NCI-H2107 treated with DMSO at 0.1 percent for 48 hours (cell line): ENCODE results near the gene ZBTB7B.

ENCODE experiments used
- DNase-seq: peaks from one replicate; lab custom pipeline; 2025; ENCODE audit not compliant: unreplicated experiment; lab: John Stamatoyannopoulos, UW

The ZBTB7B gene

DNA sequence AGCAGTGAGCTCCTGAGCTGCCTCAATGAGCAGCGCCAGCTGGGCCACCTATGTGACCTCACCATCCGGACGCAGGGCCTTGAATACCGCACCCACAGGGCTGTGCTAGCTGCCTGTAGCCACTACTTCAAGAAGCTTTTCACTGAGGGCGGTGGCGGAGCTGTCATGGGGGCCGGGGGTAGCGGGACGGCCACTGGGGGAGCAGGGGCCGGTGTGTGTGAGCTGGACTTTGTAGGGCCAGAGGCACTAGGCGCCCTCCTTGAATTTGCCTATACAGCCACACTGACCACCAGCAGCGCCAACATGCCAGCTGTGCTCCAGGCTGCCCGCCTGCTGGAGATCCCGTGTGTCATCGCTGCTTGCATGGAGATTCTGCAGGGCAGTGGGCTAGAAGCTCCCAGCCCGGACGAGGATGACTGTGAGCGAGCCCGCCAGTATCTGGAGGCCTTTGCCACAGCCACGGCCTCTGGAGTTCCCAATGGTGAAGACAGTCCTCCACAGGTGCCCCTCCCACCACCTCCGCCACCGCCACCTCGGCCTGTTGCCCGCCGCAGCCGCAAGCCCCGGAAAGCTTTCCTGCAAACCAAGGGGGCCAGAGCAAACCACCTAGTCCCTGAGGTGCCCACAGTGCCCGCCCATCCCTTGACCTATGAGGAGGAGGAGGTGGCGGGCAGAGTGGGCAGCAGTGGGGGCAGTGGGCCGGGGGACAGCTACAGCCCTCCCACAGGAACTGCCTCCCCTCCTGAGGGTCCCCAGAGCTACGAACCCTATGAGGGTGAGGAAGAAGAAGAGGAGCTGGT is 12.3 kb downstream of the ZBTB7B start:
- DNase-seq, result no peak

DNA sequence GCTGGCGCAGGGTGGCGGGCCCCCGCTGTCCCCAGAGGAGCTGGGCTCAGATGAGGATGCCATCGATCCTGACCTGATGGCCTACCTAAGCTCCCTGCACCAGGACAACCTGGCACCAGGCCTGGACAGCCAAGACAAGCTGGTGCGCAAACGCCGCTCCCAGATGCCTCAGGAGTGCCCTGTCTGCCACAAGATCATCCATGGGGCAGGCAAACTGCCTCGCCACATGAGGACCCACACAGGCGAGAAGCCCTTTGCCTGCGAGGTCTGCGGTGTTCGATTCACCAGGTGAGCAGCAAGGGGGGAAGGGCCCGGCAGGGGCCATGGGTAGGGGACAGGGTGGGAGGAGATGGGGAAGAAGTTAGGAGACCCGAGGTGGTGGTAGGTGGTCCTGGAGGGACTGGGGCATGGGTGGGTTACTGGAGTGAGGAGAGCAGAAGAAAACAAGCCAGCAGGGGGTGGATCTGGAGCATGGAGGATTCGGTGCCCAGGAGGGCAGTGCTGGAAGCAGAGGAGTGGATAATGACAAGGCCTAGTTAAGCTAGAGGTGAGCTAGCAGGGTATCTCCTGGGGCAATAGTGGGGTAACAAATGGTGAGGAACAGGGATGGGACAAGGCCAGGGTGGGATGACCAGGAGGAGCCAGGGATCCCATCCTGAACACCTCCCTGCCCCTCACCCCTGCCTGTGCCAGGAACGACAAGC is 13.1 kb downstream of the ZBTB7B start:
- no peak for DNase-seq

DNA sequence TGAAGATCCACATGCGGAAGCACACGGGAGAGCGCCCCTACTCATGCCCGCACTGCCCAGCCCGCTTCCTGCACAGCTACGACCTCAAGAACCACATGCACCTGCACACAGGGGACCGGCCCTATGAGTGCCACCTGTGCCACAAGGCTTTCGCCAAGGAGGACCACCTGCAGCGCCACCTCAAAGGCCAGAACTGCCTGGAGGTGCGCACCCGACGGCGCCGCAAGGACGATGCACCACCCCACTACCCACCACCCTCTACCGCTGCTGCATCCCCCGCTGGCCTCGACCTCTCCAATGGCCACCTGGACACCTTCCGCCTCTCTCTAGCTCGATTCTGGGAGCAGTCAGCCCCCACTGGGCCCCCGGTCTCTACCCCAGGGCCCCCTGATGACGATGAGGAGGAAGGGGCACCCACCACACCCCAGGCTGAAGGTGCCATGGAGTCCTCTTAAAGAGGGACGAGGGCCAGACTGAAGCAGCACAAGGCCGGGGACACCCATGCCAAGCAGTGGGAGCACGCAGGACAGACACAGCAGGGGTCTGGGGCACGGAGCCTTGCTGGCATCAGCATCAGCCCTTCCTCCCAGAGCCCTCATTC is 13.7 kb downstream of the ZBTB7B start:
- DNase-seq, result no peak

DNA sequence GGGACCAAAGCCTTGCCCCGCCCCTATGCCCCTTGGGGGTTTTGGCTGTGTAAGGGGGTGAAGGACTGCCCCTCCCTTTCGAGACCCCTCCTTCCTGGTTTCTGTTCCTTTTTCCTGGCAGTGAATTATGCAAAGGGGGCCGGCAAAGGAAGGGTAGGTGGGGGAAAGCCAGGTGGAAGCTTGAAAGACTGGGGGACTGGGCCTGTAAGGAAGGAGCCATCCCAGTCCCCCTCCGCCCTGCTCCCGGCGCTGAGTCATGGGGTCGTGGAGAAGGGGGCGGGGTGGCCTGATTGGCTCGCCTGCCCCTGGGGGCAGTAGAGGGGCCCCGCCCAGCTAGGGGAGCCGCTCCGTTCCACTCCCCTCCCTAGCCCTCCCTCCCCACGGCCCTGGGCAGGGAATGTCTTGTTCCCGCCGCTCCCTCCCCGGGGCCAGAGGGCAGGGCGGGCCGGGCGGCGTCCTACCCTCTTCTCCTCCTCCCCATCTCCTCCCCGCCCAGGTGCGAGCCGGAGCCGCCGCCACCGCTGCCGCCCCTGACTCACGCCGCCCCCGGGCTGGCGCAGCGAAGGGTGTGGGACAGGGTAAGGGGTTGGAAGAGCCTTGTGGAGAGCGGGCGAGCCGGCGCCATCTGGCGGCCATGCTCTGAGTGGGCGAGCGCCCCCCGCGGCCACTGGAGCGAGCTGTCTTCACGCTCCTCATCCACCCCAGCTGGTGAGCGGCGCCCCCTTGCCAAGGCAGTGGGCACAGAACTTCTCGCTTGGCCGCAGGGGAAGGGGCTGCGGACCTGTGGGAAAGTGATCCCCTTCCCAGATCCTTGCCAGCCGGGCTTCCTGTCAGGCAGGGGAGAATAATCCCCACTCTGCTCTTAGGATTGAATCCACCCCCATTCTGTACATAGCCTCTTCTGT is 14.7 kb downstream of the ZBTB7B start:
- DNase-seq, result peak; percentile 59

DNA sequence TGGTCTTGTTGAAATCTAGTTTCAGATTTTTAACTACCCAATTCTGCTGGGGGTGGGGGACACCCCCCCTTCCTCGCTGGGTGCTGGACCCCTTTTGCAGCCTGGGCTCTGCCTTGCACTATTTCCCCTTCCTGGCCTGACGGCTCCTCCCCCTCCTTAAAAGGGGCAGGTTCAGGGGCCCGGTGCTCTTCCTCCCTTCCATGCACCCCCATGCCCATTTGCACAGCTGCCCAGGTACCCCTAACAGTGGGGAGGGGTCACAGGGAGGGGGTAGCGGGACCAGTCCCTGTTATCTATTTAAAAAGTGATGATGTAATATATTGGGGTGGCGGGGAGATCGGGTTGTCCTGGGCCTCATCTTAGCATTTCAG is 15.3 kb downstream of the ZBTB7B start:
- no peak for DNase-seq

DNA sequence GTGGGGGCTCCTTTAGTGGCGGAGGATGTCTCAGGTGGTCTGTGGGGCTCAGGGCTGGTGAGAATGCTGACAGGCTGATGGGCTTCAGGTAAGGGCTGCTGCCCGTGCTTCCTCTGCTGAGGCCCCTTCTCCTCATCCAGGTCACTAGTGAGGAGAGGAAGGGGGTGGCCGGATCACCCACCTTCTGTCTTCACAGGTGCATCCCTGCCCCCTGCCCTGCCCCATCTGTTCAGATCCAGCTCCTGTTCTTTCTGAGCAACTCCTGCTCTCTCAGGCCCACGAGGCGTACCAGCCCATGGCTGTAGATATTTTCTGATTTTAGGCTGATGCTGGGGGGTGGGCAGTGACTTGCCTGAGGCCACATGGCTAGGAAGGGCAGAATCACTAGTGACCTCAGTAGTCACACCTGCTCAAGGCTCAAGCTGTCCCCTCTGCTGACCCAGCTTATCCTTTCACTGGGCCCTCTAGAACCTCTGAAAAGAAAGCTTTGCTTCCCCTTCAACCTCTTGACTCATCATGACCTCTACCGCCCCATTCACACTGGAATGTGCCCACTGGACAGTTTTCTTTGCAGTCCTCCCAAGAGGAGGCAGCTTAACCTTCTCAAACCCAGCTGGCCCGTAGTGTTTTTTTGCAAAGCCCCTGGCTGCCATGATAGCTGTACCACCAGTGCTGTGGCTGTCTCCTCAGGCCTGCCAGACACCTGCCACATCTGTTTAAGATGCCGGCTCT is 16.2 kb downstream of the ZBTB7B start:
- no peak for DNase-seq

DNA sequence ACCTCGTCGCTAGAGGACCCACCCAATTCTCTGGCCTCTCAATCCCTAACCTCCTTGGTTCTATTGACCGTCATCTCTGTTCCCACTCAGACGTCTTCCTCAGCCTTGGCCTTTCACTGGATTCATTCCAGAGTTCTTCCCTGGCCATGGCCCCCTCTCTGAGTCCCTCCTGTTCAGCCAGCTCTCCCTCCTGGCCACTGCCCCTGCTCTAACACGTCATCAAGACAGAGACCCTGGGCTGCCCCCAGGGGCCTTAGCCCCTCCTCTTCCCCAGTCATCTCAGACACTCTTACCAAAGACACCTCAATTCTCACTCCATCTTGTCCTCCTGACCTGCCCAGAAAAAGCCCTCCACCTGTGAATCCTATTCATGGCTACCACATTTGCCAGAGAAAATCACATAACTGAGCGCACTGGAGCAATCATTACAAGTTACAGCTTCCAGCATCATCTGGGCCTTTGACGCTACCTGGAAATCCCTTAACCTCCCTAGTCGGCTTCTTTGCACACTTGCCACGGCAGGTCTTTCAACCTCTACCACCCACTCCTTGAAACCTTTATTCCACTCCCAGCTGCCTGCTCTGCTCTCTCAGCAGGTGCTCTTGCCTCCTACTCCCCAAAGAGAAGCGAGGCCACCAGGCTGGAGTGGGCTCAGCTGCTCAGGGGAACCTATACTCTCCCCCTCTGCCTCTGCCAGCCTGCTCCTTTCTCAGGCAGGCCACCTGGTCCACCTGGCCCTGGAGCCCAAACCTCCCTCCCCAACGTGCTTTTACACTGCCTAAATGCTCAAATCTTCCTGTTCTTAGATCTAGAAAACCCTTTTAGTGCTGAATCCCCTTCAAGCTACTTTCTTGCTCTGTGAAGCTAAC is 17.0 kb downstream of the ZBTB7B start:
- peak; percentile 64 for DNase-seq

DNA sequence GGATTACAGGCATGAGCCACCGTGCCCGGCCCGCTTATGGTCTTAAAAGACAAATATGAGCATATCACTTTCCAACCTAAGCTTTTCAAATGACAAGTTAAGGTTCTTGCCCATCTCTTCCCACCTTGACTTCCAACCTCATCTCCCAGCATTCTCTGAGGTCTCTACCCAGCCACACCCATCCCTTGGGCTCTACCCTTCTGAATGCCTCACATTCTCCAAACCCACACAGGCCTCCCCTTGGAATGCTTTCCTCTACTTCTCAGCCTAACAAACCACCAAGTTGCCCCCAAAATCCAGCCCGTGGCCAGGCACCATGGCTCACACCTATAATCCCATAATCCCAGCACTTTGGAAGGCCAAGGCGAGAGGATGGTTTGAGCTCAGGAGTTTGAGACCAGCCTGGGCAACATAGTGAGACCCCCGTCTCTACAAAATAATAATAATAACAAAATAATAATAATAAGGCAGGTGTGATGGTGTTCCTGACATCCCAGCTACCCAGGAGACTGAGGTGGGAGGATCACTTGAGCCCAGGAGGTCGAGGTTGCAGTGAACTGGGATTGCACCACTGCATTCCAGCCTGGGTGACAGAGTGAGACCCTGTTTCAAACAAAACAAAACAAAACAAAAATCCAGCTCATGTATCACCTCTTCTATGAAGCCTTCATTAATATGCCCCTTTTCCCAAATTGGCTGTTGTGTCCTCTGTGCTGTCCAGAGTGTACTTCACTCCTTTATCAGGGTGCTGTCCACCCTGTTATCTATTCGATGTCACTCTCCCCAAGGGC is 19.7 kb downstream of the ZBTB7B start:
- DNase-seq, result no peak

DNA sequence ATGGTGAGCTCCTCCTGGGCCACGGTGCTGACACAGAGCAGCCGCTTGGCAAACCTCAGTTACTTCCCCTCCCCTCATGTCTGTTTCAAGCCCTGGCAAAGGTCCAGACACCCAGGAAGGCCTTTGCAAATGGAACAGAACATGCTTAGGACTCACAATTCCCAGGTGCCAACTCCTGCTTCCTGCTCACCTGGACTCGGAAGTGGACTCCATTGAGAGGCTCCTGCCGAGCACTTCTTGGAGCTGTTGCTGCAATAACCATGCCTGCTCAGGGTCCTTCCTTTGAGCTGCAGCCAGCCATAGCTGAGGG is 20.3 kb downstream of the ZBTB7B start:
- peak; percentile 35 for DNase-seq

DNA sequence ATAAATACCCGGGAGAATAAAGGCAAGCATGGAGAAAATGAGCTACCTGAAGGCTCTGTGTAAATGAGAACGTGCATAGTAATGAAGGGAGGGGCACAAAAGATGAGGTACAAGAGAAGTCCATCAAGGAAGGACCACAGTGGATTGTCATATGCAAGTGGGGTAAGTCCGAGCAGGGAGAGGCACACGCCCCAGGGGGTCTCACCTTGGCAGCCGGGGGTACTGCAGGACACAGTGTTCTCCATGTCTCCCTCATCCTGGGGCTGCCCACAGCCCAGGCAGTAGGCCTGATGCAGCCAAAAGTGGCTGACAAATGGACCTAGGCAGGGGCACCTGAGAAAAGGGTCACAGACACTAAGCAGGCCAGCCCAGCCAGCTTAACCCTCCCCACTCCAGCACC is 21.0 kb downstream of the ZBTB7B start:
- no peak for DNase-seq

DNA sequence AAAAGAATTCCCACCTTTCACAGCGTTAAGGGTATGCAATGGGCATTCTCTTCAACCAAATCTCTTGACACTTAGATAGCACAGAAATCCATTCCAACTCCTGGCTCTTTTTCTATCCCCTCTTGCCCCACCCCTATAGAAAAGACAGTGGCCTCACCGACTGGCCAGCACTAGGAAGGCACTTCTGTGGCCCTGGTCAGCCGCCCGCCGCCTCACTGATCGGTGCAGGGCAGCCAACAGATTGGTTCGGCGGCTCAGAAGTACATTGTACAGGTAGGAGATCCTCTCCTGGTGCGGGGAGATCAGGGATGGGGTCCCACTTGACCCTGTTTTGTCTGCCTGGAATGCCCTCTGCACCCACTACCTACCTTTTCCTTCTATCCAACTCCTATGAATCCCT is 21.7 kb downstream of the ZBTB7B start:
- DNase-seq, result no peak

DNA sequence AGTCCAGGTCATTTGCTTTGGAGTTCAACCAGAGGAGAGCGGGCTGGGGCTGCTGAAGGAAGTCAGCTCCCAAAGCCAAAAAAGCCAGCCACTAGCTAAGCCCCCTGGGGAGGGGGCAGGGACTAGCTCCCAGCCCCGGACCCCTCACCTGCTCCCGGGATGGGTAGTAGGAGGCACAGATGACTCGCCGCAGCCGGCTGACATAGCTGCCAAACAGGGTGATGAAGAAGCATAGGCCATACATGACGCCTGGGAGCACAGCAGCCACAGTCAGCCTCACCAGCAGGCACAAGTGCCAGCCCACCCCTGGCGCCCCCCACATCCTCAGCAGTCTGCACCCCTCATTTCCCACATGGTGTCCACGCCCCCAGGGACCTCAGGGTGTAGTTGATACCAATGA is 23.6 kb downstream of the ZBTB7B start:
- no peak for DNase-seq

DNA sequence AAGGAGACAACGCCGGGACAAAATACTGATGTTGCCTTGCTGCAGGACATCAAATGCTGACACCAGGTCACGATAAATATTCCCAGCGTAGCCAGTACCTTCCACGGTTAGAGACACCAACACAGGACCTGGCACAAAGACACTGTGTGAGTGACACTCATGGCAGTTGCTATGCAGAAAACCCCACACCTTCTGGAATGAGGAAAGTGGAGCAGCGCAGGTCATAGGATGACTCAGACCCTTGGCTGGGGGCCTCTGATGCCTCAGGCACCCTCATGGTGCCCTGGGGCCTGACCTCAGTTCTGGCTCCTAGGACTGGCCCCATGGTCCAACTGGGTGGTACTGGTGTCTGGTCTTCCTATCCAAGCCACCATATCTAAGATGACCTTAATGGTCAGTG is 24.0 kb downstream of the ZBTB7B start:
- DNase-seq, result no peak

DNA sequence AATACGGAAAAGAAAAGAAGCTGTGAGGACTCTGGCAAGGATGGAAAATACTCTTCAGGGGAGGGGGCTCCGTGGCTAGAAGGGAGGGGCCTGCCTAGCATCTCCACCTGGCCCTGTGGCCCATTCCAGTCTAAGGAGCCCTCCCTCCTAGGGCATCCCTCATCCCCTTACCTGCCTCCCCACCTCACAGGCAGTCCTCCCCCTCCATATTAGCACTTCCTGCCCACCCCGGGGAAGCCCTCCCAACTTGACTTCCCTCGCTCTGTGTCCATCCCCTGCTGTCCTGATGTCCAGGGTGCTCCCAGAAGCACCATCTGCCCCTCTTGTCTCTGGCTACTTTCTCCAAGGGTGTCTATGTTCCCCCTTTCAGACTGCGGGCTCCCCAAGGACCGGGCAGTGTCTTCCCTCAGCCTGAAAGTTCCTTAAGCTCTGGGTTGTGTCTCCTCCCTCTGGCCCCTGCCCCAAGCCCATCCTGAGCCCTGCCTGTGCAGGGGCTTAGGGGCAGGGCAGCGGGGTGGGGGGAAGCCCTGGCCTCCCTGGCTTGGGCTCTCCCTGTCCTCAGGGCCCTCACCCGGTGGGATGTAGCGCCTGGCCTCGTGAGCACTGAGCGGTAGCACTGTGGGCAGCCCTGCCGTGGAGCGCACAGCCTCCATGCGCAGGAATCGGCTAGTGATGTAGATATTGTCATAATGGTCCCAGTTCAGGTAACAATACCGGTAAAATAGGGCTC is 27.1 kb downstream of the ZBTB7B start:
- no peak for DNase-seq

DNA sequence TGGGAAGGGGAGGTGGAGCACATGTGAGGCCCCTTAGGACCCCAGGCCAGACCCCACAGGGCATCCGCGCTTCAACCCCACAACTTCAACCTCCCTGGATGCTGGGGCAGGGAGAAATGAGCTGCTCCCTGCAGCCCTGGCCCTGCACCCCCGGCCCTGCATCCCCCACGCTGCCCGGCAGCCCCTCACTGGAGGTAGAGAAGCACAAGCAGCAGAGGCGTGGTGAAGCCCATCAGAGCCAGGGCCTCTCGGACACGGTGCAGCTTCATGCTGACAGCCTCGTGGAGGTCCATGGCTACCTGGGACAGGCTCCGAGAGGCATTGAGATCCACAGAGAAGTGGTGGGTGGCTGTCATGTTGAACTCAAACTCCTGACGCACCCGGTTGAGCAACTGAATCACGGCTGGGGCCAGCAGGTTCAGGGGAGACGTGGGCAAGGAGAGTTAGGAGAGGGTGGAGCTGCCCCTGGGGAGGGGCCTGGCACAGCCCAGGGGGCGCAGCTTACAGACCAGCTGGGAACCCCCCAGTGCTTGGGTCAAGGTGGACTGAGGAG is 27.7 kb downstream of the ZBTB7B start:
- DNase-seq, result no peak

DNA sequence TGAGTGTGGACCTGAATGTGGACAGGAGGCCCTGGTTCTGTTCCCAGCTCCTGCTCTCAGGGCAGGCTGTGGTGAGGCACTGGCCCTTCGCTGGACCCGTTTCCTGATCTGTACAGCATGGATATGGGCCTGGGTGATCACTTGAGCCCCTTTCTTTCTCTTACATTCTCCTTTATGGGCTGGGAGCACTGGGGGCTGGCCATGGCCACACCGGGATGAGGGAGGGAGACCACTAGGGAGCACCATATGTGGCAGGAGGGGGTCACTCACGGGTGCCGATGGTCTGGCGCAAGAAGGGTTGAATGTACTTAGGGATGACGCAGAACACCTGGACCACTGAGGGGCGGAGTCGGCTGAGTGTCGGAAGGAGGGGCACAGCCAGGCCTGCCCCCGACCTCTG is 28.3 kb downstream of the ZBTB7B start:
- DNase-seq, result no peak

DNA sequence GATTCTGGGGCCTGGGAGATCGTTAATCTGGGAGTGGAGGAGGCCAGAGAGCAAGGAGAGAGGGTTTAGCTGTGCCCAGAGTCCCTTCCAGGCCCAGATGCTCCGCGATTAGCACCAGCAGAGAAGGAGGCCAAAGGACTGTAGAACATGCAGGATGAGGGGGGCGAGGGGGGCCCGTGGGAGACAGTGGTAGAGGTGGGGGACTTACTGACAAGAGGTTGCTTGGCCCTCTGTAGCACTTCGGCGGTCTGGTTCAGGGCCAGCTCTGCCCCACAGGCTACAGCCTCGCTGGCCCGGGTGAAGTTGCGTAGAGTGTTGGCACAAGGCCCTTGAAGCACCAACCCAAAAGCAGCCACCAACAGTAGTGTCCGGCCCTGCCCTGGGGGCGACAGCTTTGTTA is 30.3 kb downstream of the ZBTB7B start:
- DNase-seq, result no peak

DNA sequence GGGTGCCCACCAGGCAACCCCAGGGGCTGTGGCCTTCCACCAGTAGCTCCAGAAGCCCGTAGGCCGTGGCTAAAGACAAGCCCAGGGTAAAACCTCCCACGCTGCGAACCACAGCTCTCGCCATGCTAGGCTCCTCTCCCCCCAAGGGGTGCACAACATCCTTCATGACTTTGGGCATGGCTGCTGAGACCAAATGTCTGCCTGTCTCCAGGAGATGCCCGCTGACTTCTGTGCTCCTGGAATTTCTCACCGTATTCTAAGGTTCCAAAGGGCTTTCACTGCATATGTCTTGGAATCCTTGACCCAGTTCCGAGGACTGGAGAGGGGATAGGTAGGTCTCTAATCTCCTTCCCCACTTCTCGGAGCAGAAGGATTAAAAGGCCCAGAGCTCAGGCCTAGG is 30.9 kb downstream of the ZBTB7B start, which contains the start of the genes DCST1 and DCST2:
Gene DCST1 (plus strand): TSS at position 301 of the 400 bp plus-strand sequence. CDS start 213 bp downstream, outside the sequence.
Gene DCST2 (minus strand): TSS at position 258 of the 400 bp plus-strand sequence. CDS start 80 bp downstream, at position 178.
- DNase-seq, result no peak
